ENCODE data around the gene ENOX1.

The ENOX1 gene

GRCh38 chr13:43687038-43687437 lies 99.7 kb downstream of the ENOX1 start:
- no peaks in the 10 kb centered on the region for H3K36me3 ChIP-seq (ENCODE audit: control insufficient read depth in 5 of 5, insufficient read depth in 5 of 5, low read length in 5 of 5)
- no peaks in the 10 kb centered on the region for H3K9me3 ChIP-seq (ENCODE audit: control insufficient read depth in 5 of 5, low read length in 5 of 5)
- H3K27ac ChIP-seq (ENCODE audit: low read depth, low read length): no peak overlapping the region
- no peak overlapping the region for H3K4me3 ChIP-seq (ENCODE audit: low read depth in 1 of 5, low read length in 5 of 5)
- H3K27me3 ChIP-seq (ENCODE audit: control insufficient read depth in 5 of 5, insufficient read depth in 4 of 5, low read length in 5 of 5): no peaks in the 10 kb centered on the region
- H3K9ac ChIP-seq (ENCODE audit: low read length in 5 of 5): no peak overlapping the region
- H3K4me1 ChIP-seq (ENCODE audit: control insufficient read depth in 5 of 5, insufficient read depth in 5 of 5, low read length in 5 of 5): peaks cover 0 to 9% (median 5%) of the 10 kb centered on the region in 5 donors

DNA sequence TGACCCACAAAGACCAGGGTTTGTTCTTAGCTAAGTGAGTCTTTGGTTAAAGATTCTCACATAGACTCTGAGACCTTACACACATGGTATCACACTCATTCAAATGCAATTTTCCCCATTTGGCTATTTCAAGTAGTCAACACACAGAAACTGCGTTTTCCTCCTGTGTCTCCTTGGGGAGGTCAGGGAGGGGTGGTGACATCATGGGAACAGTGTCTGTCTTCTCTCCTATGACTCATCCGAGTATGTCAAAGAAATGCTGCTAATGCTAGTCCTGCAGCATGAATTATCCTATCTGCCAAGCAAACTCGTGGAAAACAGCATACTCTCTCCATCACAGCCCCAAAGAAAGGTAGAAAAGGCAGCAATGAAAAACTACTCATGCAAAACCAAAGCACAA lies 100.2 kb downstream of the ENOX1 start:
- Histone ChIP-seq H3K27ac (ENCODE audit: low read depth, low read length) (no peak overlapping the region), H3K4me1 (ENCODE audit: control insufficient read depth in 5 of 5, insufficient read depth in 5 of 5, low read length in 5 of 5) (peaks cover 0 to 9% (median 5%) of the 10 kb centered on the region in 5 donors)

GRCh38 chr13:43684963-43685725 lies 101.6 kb downstream of the ENOX1 start:
- no peaks in the 10 kb centered on the region for H3K36me3 ChIP-seq (ENCODE audit: control insufficient read depth in 5 of 5, insufficient read depth in 5 of 5, low read length in 5 of 5)
- peaks cover 0 to 9% (median 5%) of the 10 kb centered on the region in 5 donors for H3K4me1 ChIP-seq (ENCODE audit: control insufficient read depth in 5 of 5, insufficient read depth in 5 of 5, low read length in 5 of 5)
- H3K27me3 ChIP-seq (ENCODE audit: control insufficient read depth in 5 of 5, insufficient read depth in 4 of 5, low read length in 5 of 5): no peaks in the 10 kb centered on the region
- H3K9me3 ChIP-seq (ENCODE audit: control insufficient read depth in 5 of 5, low read length in 5 of 5): no peaks in the 10 kb centered on the region
- H3K9ac ChIP-seq (ENCODE audit: low read length in 5 of 5): no peak overlapping the region
- no peak overlapping the region for H3K27ac ChIP-seq (ENCODE audit: low read depth, low read length)
- H3K4me3 ChIP-seq (ENCODE audit: low read depth in 1 of 5, low read length in 5 of 5): no peak overlapping the region

More for the DNA sequence above, 100.2 kb downstream of the ENOX1 start:
- Histone ChIP-seq H3K36me3 (ENCODE audit: control insufficient read depth in 5 of 5, insufficient read depth in 5 of 5, low read length in 5 of 5) (no peaks in the 10 kb centered on the region), H3K4me3 (ENCODE audit: low read depth in 1 of 5, low read length in 5 of 5) (no peak overlapping the region), H3K27me3 (ENCODE audit: control insufficient read depth in 5 of 5, insufficient read depth in 4 of 5, low read length in 5 of 5) (no peaks in the 10 kb centered on the region), H3K9ac (ENCODE audit: low read length in 5 of 5) (peak overlapping the region in 1 of 5 donors; percentile 19), H3K9me3 (ENCODE audit: control insufficient read depth in 5 of 5, low read length in 5 of 5) (no peaks in the 10 kb centered on the region)

DNA sequence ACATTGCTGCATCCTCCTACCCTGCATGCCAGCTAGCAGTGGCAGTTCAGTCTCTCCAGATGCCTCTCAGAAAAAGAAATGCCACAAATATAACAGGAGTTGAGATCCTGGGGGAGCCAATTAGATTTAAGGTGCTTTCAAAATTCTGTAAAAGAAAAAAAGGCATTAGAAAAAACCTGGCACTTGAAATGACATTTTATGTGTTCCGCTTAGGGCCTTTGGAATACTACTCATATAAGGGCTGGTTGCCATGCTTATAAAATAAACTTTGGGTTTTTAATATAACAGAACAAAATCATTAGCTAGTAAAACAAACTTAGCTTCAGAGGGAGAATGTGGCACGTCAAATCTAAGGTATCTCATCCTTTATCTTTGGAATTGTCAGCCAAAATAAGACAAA lies 104.1 kb downstream of the ENOX1 start:
- H3K27ac ChIP-seq (ENCODE audit: low read depth, low read length): no peak overlapping the region
- peaks cover 0 to 9% (median 5%) of the 10 kb centered on the region in 5 donors for H3K4me1 ChIP-seq (ENCODE audit: control insufficient read depth in 5 of 5, insufficient read depth in 5 of 5, low read length in 5 of 5)
- no peak overlapping the region for H3K4me3 ChIP-seq (ENCODE audit: low read depth in 1 of 5, low read length in 5 of 5)
- H3K9ac ChIP-seq (ENCODE audit: low read length in 5 of 5): no peak overlapping the region
- H3K36me3 ChIP-seq (ENCODE audit: control insufficient read depth in 5 of 5, insufficient read depth in 5 of 5, low read length in 5 of 5): no peaks in the 10 kb centered on the region
- no peaks in the 10 kb centered on the region for H3K9me3 ChIP-seq (ENCODE audit: control insufficient read depth in 5 of 5, low read length in 5 of 5)
- no peaks in the 10 kb centered on the region for H3K27me3 ChIP-seq (ENCODE audit: control insufficient read depth in 5 of 5, insufficient read depth in 4 of 5, low read length in 5 of 5)

DNA sequence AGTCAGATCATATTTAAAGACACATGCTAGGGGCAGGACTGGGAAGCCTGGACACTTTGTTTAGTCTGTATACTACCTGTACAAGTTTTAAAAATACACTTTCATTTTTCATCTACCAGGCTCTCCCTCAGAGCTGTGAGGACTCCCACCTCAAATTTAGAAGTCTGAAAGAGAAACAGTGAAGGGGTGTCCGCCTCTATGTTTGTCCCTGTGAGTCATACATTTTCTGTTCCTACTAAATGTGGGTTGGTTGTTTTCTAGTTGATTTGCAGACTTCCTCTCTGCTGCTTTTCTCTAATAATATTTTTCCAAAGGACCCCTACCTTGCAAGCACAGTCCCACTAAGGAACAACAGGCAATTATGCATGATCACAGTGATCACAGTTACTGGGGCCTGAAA lies 110.5 kb downstream of the ENOX1 start:
- H3K9ac ChIP-seq (ENCODE audit: low read length in 5 of 5): no peak overlapping the region
- no peaks in the 10 kb centered on the region for H3K4me1 ChIP-seq (ENCODE audit: control insufficient read depth in 5 of 5, insufficient read depth in 5 of 5, low read length in 5 of 5)
- H3K9me3 ChIP-seq (ENCODE audit: control insufficient read depth in 5 of 5, low read length in 5 of 5): no peaks in the 10 kb centered on the region
- H3K27ac ChIP-seq (ENCODE audit: low read depth, low read length): no peak overlapping the region
- H3K27me3 ChIP-seq (ENCODE audit: control insufficient read depth in 5 of 5, insufficient read depth in 4 of 5, low read length in 5 of 5): no peaks in the 10 kb centered on the region
- H3K4me3 ChIP-seq (ENCODE audit: low read depth in 1 of 5, low read length in 5 of 5): no peak overlapping the region
- no peaks in the 10 kb centered on the region for H3K36me3 ChIP-seq (ENCODE audit: control insufficient read depth in 5 of 5, insufficient read depth in 5 of 5, low read length in 5 of 5)

DNA sequence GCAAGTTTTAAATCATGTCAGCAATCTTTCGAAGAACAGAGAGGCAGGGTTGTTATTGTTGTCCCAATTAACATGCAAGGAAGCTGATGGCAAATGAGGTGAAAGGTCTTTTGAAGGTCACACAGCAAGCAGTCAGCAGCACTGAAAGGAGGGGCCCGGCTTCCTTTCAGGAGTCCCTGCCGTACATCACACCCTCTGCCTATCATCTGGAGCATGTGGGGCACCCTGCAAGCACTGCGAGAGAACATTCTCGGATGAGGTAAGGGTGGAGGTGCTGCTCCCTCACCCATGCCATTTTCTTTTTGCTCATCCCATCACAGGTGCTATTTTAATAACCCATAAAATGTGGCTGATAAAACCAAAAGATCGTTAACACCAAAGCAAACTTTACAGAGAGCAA lies 111.2 kb downstream of the ENOX1 start:
- H3K36me3 ChIP-seq (ENCODE audit: control insufficient read depth in 5 of 5, insufficient read depth in 5 of 5, low read length in 5 of 5): no peaks in the 10 kb centered on the region
- no peaks in the 10 kb centered on the region for H3K4me1 ChIP-seq (ENCODE audit: control insufficient read depth in 5 of 5, insufficient read depth in 5 of 5, low read length in 5 of 5)
- no peak overlapping the region for H3K27ac ChIP-seq (ENCODE audit: low read depth, low read length)
- no peak overlapping the region for H3K4me3 ChIP-seq (ENCODE audit: low read depth in 1 of 5, low read length in 5 of 5)
- H3K27me3 ChIP-seq (ENCODE audit: control insufficient read depth in 5 of 5, insufficient read depth in 4 of 5, low read length in 5 of 5): no peaks in the 10 kb centered on the region
- no peak overlapping the region for H3K9ac ChIP-seq (ENCODE audit: low read length in 5 of 5)
- H3K9me3 ChIP-seq (ENCODE audit: control insufficient read depth in 5 of 5, low read length in 5 of 5): no peaks in the 10 kb centered on the region

- no peak overlapping the region for H3K4me3 ChIP-seq (ENCODE audit: low read depth in 1 of 5, low read length in 5 of 5)
- H3K9ac ChIP-seq (ENCODE audit: low read length in 5 of 5): no peak overlapping the region
- H3K4me1 ChIP-seq (ENCODE audit: control insufficient read depth in 5 of 5, insufficient read depth in 5 of 5, low read length in 5 of 5): peaks cover 0 to 2% (median 2%) of the 10 kb centered on the region in 5 donors
- H3K27me3 ChIP-seq (ENCODE audit: control insufficient read depth in 5 of 5, insufficient read depth in 4 of 5, low read length in 5 of 5): no peaks in the 10 kb centered on the region
- no peak overlapping the region for H3K27ac ChIP-seq (ENCODE audit: low read depth, low read length)
- H3K9me3 ChIP-seq (ENCODE audit: control insufficient read depth in 5 of 5, low read length in 5 of 5): no peaks in the 10 kb centered on the region
- H3K36me3 ChIP-seq (ENCODE audit: control insufficient read depth in 5 of 5, insufficient read depth in 5 of 5, low read length in 5 of 5): no peaks in the 10 kb centered on the region
Measured at GRCh38 chr13:43669964-43670363, 116.8 kb downstream of the ENOX1 start.

DNA sequence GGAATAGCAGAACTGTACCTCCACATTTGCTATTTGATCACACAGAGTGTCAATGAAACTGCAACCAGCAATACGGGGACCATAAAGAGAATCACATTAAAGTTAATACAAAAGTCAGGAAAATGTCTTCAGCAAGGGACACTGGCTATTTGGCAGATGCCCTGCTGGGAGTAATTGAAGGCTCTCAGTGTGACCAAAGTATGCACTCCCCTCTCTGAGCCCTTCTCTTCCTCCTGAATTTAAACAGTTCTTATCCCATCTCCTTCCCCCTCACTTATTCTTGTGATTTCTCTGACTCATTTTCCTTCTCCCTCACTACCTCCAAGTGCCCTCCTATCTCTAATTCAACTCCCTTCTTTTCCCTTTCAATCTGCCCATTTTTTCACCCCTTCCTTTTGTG lies 117.7 kb downstream of the ENOX1 start:
- Histone ChIP-seq H3K4me3 (ENCODE audit: low read depth in 1 of 5, low read length in 5 of 5) (no peak overlapping the region), H3K4me1 (ENCODE audit: control insufficient read depth in 5 of 5, insufficient read depth in 5 of 5, low read length in 5 of 5) (peaks cover 0 to 11% (median 9%) of the 10 kb centered on the region in 5 donors)

DNA sequence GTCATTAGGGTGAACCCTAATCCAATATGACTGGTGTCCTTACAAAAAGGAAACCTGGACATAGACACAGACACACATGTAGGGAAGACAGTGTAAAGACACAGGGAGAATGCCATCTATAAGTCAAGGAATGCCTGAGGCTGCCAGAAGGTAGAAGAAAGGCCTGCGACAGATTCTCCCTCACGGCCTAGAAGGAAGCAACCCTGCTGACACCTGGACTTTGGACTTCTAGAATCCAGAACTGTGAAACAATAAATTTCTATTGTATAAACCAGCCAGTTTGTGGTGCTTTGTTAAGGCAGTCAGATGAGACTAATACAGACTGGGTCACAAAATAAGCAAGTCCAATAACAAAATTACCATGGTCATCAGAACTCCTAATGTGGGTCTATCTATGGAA lies 120.4 kb downstream of the ENOX1 start:
- Histone ChIP-seq H3K4me1 (ENCODE audit: control insufficient read depth in 5 of 5, insufficient read depth in 5 of 5, low read length in 5 of 5) (peaks cover 0 to 29% (median 26%) of the 10 kb centered on the region in 5 donors), H3K9me3 (ENCODE audit: control insufficient read depth in 5 of 5, low read length in 5 of 5) (no peaks in the 10 kb centered on the region), H3K27me3 (ENCODE audit: control insufficient read depth in 5 of 5, insufficient read depth in 4 of 5, low read length in 5 of 5) (no peaks in the 10 kb centered on the region), H3K9ac (ENCODE audit: low read length in 5 of 5) (no peak overlapping the region), H3K36me3 (ENCODE audit: control insufficient read depth in 5 of 5, insufficient read depth in 5 of 5, low read length in 5 of 5) (no peaks in the 10 kb centered on the region), H3K4me3 (ENCODE audit: low read depth in 1 of 5, low read length in 5 of 5) (no peak overlapping the region), H3K27ac (ENCODE audit: low read depth, low read length) (no peak overlapping the region)

More for the DNA sequence above, 117.7 kb downstream of the ENOX1 start:
- Histone ChIP-seq H3K36me3 (ENCODE audit: control insufficient read depth in 5 of 5, insufficient read depth in 5 of 5, low read length in 5 of 5) (no peaks in the 10 kb centered on the region), H3K27ac (ENCODE audit: low read depth, low read length) (no peak overlapping the region), H3K9me3 (ENCODE audit: control insufficient read depth in 5 of 5, low read length in 5 of 5) (no peaks in the 10 kb centered on the region), H3K27me3 (ENCODE audit: control insufficient read depth in 5 of 5, insufficient read depth in 4 of 5, low read length in 5 of 5) (no peaks in the 10 kb centered on the region), H3K9ac (ENCODE audit: low read length in 5 of 5) (no peak overlapping the region)

DNA sequence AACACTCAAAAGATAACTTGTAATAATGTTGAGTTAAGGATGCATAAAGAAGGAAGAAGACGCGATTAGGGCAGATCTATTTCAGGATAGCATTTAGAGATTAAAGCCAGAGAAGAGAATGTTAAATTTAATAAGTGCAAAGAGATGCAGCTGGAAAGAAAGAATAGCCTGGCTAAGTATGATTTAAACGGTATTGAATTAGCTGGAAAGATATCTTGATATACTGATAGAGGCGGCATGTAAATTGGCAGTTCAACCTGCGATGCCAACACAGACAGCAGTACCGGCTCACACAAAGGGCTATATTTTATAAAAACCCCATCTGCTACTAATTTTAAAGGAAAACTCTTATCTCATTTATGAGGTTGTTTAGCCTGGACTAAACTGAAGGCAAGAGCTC lies 121.4 kb downstream of the ENOX1 start:
- H3K4me3 ChIP-seq (ENCODE audit: low read depth in 1 of 5, low read length in 5 of 5): no peak overlapping the region
- H3K36me3 ChIP-seq (ENCODE audit: control insufficient read depth in 5 of 5, insufficient read depth in 5 of 5, low read length in 5 of 5): no peaks in the 10 kb centered on the region
- no peaks in the 10 kb centered on the region for H3K9me3 ChIP-seq (ENCODE audit: control insufficient read depth in 5 of 5, low read length in 5 of 5)
- H3K9ac ChIP-seq (ENCODE audit: low read length in 5 of 5): no peak overlapping the region
- no peaks in the 10 kb centered on the region for H3K27me3 ChIP-seq (ENCODE audit: control insufficient read depth in 5 of 5, insufficient read depth in 4 of 5, low read length in 5 of 5)
- peaks cover 0 to 29% (median 26%) of the 10 kb centered on the region in 5 donors for H3K4me1 ChIP-seq (ENCODE audit: control insufficient read depth in 5 of 5, insufficient read depth in 5 of 5, low read length in 5 of 5)
- H3K27ac ChIP-seq (ENCODE audit: low read depth, low read length): peak overlapping the region; percentile 56
